Forelimb muscle (tissue), 1 donor: ENCODE measurements around the gene UBE2QL1. TPM values are rescaled to one million over a fixed set of nuclear protein-coding genes. Genes with fewer than 3 reads are reported as not detected.

Experiments used
- DNase-seq: peaks from one replicate; pipeline ENCODE4 v3.0.0-alpha.2; 2013; ENCODE audit warnings: low read depth
- polyA plus RNA-seq: library from polyadenylated mRNA; unstranded; fragments of 120-200 nt; gene quantifications from one replicate; pipeline ENCODE4 v1.2.1, GENCODE V29; 2013; ENCODE audit not compliant: insufficient read length

Gene UBE2QL1
- polyA plus RNA-seq, 1 donor, result 3.1 TPM

GRCh38 chr5:6527749-6528455, 79.2 kb downstream of the UBE2QL1 start:
- no peak for DNase-seq

- no peak for DNase-seq
Measured at GRCh38 chr5:6535594-6535993, 86.9 kb downstream of the UBE2QL1 start.

- DNase-seq, result no peak
Measured at GRCh38 chr5:6539060-6539459, 90.4 kb downstream of the UBE2QL1 start.

GRCh38 chr5:6540111-6540827, 91.6 kb downstream of the UBE2QL1 start:
- DNase-seq, result peak; percentile 4

GRCh38 chr5:6541256-6542013, 92.8 kb downstream of the UBE2QL1 start:
- no peak for DNase-seq

GRCh38 chr5:6542421-6543345, 94.0 kb downstream of the UBE2QL1 start:
- no peak for DNase-seq

- no peak for DNase-seq
Measured at GRCh38 chr5:6543346-6543730, 94.7 kb downstream of the UBE2QL1 start.

GRCh38 chr5:6543830-6544560, 95.3 kb downstream of the UBE2QL1 start:
- no peak for DNase-seq

Other genes starting within 250 kb of the UBE2QL1 start
- 37.1 TPM for gene MED10, start 70.3 kb upstream of the UBE2QL1 start, polyA plus RNA-seq
- 37.9 TPM for gene NSUN2, start 184.2 kb downstream of the UBE2QL1 start, polyA plus RNA-seq
- gene SRD5A1, start 184.6 kb downstream of the UBE2QL1 start, polyA plus RNA-seq, result 12.1 TPM